GM19328 (cell line): Measurements from ENCODE around the gene BACE1-AS.

ENCODE experiments used
- ATAC-seq: cut with Tn5 transposase; IDR thresholded peaks from one replicate; pipeline ENCODE4 v1.9.1; 2021; ENCODE audit warnings: mild to moderate bottlenecking, moderate library complexity; ENCODE audit not compliant: unreplicated experiment

Gene BACE1-AS

GRCh38 chr11:117289795-117290194, 1.4 kb upstream of the BACE1-AS start:
- no peak for ATAC-seq

GRCh38 chr11:117292616-117293015, 1.5 kb downstream of the BACE1-AS start:
- ATAC-seq = no peak

- ATAC-seq = no peak
Observed at GRCh38 chr11:117295438-117296137, 4.4 kb downstream of the BACE1-AS start.

GRCh38 chr11:117296881-117297280, 5.7 kb downstream of the BACE1-AS start:
- ATAC-seq = no peak

- ATAC-seq = no peak
Observed at GRCh38 chr11:117298195-117298594, 7.0 kb downstream of the BACE1-AS start.

GRCh38 chr11:117299351-117300282, 8.5 kb downstream of the BACE1-AS start:
- ATAC-seq = no peak

GRCh38 chr11:117300283-117300663, 9.1 kb downstream of the BACE1-AS start:
- ATAC-seq = no peak

- no peak for ATAC-seq
Observed at GRCh38 chr11:117300773-117301172, 9.6 kb downstream of the BACE1-AS start.

GRCh38 chr11:117302228-117302627, 11.1 kb downstream of the BACE1-AS start:
- ATAC-seq = no peak

- ATAC-seq = no peak
Observed at GRCh38 chr11:117303101-117303500, 12.0 kb downstream of the BACE1-AS start.

- ATAC-seq = no peak
Observed at GRCh38 chr11:117303646-117304315, 12.6 kb downstream of the BACE1-AS start.

- no peak for ATAC-seq
Observed at GRCh38 chr11:117305145-117305544, 14.0 kb downstream of the BACE1-AS start.

- ATAC-seq = no peak
Observed at GRCh38 chr11:117309310-117309709, 18.2 kb downstream of the BACE1-AS start.

- no peak for ATAC-seq
Observed at GRCh38 chr11:117313091-117313490, 21.9 kb downstream of the BACE1-AS start.

- no peak for ATAC-seq
Observed at GRCh38 chr11:117313828-117314768, 23.0 kb downstream of the BACE1-AS start.

- no peak for ATAC-seq
Observed at GRCh38 chr11:117314840-117315239, 23.7 kb downstream of the BACE1-AS start.

GRCh38 chr11:117315285-117316196, 24.4 kb downstream of the BACE1-AS start:
- ATAC-seq = no peak

- ATAC-seq = no peak
Observed at GRCh38 chr11:117316197-117316961, 25.2 kb downstream of the BACE1-AS start, which contains the start of gene BACE1. BACE1 (minus strand) TSS chr11:117316256; CDS start chr11:117315795, 461 bp downstream.
